ENCODE results near the gene ZDHHC7.

DNA sequence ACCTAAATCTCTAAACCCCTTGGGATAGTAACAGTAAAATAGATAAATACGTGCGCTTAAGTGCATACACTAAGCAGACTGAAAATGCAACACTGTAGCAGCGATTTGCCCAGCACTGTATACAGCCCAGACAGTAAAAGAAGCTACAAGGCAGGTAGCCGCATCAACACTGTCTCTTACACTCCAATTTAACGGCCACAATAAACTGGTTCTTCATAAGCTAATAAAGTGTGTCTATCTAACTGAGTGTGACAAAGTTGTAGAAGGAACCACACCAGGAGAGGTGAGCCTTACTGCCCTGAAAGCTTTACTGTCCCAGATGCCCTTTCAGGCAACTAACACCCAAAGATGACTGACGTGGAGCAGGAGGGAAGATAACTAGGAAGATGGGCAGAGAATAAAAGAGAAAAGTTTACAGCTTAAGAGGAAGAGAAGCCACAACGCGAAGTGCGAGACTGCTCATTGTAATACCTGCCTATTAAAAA is 847 bp downstream of the ZDHHC7 start:
- TF ChIP-seq, protein P1, sequence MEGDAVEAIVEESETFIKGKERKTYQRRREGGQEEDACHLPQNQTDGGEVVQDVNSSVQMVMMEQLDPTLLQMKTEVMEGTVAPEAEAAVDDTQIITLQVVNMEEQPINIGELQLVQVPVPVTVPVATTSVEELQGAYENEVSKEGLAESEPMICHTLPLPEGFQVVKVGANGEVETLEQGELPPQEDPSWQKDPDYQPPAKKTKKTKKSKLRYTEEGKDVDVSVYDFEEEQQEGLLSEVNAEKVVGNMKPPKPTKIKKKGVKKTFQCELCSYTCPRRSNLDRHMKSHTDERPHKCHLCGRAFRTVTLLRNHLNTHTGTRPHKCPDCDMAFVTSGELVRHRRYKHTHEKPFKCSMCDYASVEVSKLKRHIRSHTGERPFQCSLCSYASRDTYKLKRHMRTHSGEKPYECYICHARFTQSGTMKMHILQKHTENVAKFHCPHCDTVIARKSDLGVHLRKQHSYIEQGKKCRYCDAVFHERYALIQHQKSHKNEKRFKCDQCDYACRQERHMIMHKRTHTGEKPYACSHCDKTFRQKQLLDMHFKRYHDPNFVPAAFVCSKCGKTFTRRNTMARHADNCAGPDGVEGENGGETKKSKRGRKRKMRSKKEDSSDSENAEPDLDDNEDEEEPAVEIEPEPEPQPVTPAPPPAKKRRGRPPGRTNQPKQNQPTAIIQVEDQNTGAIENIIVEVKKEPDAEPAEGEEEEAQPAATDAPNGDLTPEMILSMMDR (IDR thresholded peaks at IDR 0.05), result no peak
- no peak for TF ChIP-seq ZFX (IDR thresholded peaks at IDR 0.05; ENCODE audit: borderline replicate concordance)
